Activated CD4-positive, alpha-beta memory T cell treated with anti-CD3 and anti-CD28 coated beads for 36 hours (primary cell): ENCODE data around the gene ZNF493. TPM values are rescaled to one million over a fixed set of nuclear protein-coding genes. Genes with fewer than 3 reads are reported as not detected.

Source experiments
- CTCF ChIA-PET: fragments of 350-600 bp; sonication (Branson Sonifier 250); formaldehyde crosslinking; loops from one replicate; lab custom pipeline; 2021; ENCODE audit warnings: antibody characterized with exemption, inconsistent platforms; lab: Charles Lee
- POLR2A ChIA-PET: fragments of 350-600 bp; sonication (Branson Sonifier 250); formaldehyde crosslinking; loops from one replicate; lab custom pipeline; 2021; ENCODE audit warnings: antibody characterized with exemption; lab: Charles Lee
- DNase-seq: peaks from one replicate; pipeline ENCODE4 v3.0.0-alpha.2; 2020
- H3K27ac Mint-ChIP-seq: one replicate; pipeline ENCODE4 v1.8.0; 2021; ENCODE audit warnings: mixed read lengths
- H3K27me3 Mint-ChIP-seq: one replicate; pipeline ENCODE4 v1.8.0; 2021; ENCODE audit warnings: mixed read lengths
- H3K36me3 Mint-ChIP-seq: one replicate; pipeline ENCODE4 v1.8.0; 2021; ENCODE audit warnings: mixed read lengths
- H3K4me1 Mint-ChIP-seq: one replicate; pipeline ENCODE4 v1.8.0; 2021; ENCODE audit warnings: low read depth, mixed read lengths
- H3K4me3 Mint-ChIP-seq: one replicate; pipeline ENCODE4 v1.8.0; 2021; ENCODE audit warnings: mild to moderate bottlenecking, mixed read lengths
- H3K9me3 Mint-ChIP-seq: one replicate; pipeline ENCODE4 v1.8.0; 2021; ENCODE audit warnings: mixed read lengths
- intact Hi-C: fragments of 100-400 bp; cut with micrococcal nuclease; formaldehyde crosslinking; loops from one replicate; pipeline ENCODE4 v1.15.1; 2023
- total RNA-seq, 2 experiments: library from RNA; stranded (reverse); gene quantifications; one replicate each; pipeline ENCODE4 v1.2.3, GENCODE V29; 2021

The ZNF493 gene
- total RNA-seq = 10 to 100 TPM in 1 of 2 experiments, 1 to 10 TPM in 1; 9.6 to 11.1 TPM

- POLR2A ChIA-PET = interaction anchor here (0.7 to 1.8 kb wide), 5 partner anchors 38 to 455 kb away, joined by 3 to 9 read pairs (median 4); partner anchors contain the start of genes ZNF43, ZNF708 and ZNF738
- peaks cover 24% of the 10 kb centered on the region for H3K4me1 Mint-ChIP-seq
- intact Hi-C loops = loop anchor here (1.0 to 5.0 kb wide), 5 partner anchors 38 to 376 kb away; partner anchors contain the start of genes ZNF429, ZNF430, ZNF708 and ZNF738
- H3K27me3 Mint-ChIP-seq = no peaks in the 10 kb centered on the region
- H3K36me3 Mint-ChIP-seq = peaks cover 24% of the 10 kb centered on the region
- CTCF ChIA-PET = interaction anchor here (0.5 to 2.6 kb wide), 4 partner anchors 38 to 315 kb away, joined by 3 to 9 read pairs (median 4); partner anchors contain the start of genes ZNF714 and ZNF738
- peak; percentile 95 for DNase-seq
- peak within 1 kb of the TSS; percentile 87 for H3K27ac Mint-ChIP-seq
- peak within 1 kb of the TSS; percentile 95 for H3K4me3 Mint-ChIP-seq
- peaks cover 9% of the 10 kb centered on the region for H3K9me3 Mint-ChIP-seq
Measured at GRCh38 chr19:21396893-21397572, at the start of gene ZNF493. Gene ZNF493, plus strand, starts transcription at chr19:21397133. Its CDS starts 105 bp downstream, at chr19:21397238.

- Mint-ChIP-seq H3K4me3 (no peak overlapping the region), H3K27ac (no peak overlapping the region), H3K27me3 (no peaks in the 10 kb centered on the region), H3K4me1 (peaks cover 3% of the 10 kb centered on the region), H3K36me3 (peaks cover 3% of the 10 kb centered on the region), H3K9me3 (peaks cover 12% of the 10 kb centered on the region)
- intact Hi-C loops = no loop called here
- DNase-seq = no peak
- ChIA-PET POLR2A (no interaction called here), CTCF (no interaction called here)
Measured at GRCh38 chr19:21352830-21353229, 44.1 kb upstream of the ZNF493 start.

- peak; percentile 92 for DNase-seq
- peaks cover 22% of the 10 kb centered on the region for H3K36me3 Mint-ChIP-seq
- POLR2A ChIA-PET = interaction anchor here (1.0 to 2.2 kb wide), 3 partner anchors 30 to 116 kb away, joined by 3 to 15 read pairs (median 8); partner anchors contain the start of genes ZNF493 and ZNF708
- no peaks in the 10 kb centered on the region for H3K27me3 Mint-ChIP-seq
- peaks cover 12% of the 10 kb centered on the region for H3K4me1 Mint-ChIP-seq
- peak within 1 kb of the TSS; percentile 99 for H3K4me3 Mint-ChIP-seq
- peak within 1 kb of the TSS; percentile 95 for H3K27ac Mint-ChIP-seq
- H3K9me3 Mint-ChIP-seq = no peaks in the 10 kb centered on the region
- CTCF ChIA-PET = interaction anchor here (0.8 to 1.3 kb wide), 2 partner anchors 30 to 38 kb away, joined by 3 to 5 read pairs; partner anchors contain the start of genes ZNF493 and ZNF708
- intact Hi-C loops = loop anchor here (2.0 kb wide), 3 partner anchors 30 to 408 kb away; partner anchors contain the start of genes ZNF100, ZNF493 and ZNF708
Measured at GRCh38 chr19:21358768-21359451, 38.0 kb upstream of the ZNF493 start, which contains the start of gene ZNF738. Gene ZNF738, plus strand, starts transcription at chr19:21359000. Its CDS starts 141 bp downstream, at chr19:21359141.

GRCh38 chr19:21362291-21362690 is 34.6 kb upstream of the ZNF493 start:
- no peaks in the 10 kb centered on the region for H3K27me3 Mint-ChIP-seq
- POLR2A ChIA-PET = interaction anchor here (0.8 kb wide), 1 partner anchor 33 kb away, joined by 3 read pairs; the partner anchor contains the start of gene ZNF708
- no peak overlapping the region for H3K4me3 Mint-ChIP-seq
- DNase-seq = no peak
- H3K36me3 Mint-ChIP-seq = peaks cover 51% of the 10 kb centered on the region
- CTCF ChIA-PET = no interaction called here
- H3K4me1 Mint-ChIP-seq = peaks cover 12% of the 10 kb centered on the region
- no peaks in the 10 kb centered on the region for H3K9me3 Mint-ChIP-seq
- H3K27ac Mint-ChIP-seq = no peak overlapping the region
- intact Hi-C loops = no loop called here

- no peak for DNase-seq
- intact Hi-C loops = no loop called here
- POLR2A ChIA-PET = no interaction called here
- H3K4me3 Mint-ChIP-seq = no peak overlapping the region
- no peak overlapping the region for H3K27ac Mint-ChIP-seq
- H3K9me3 Mint-ChIP-seq = peaks cover 88% of the 10 kb centered on the region
- no peaks in the 10 kb centered on the region for H3K4me1 Mint-ChIP-seq
- peaks cover 68% of the 10 kb centered on the region for H3K36me3 Mint-ChIP-seq
- no peaks in the 10 kb centered on the region for H3K27me3 Mint-ChIP-seq
- CTCF ChIA-PET = no interaction called here
Measured at GRCh38 chr19:21383980-21384582, 12.9 kb upstream of the ZNF493 start.

GRCh38 chr19:21396121-21396520 is 812 bp upstream of the ZNF493 start:
- H3K4me1 Mint-ChIP-seq = peaks cover 23% of the 10 kb centered on the region
- no peak for DNase-seq
- H3K4me3 Mint-ChIP-seq = no peak overlapping the region
- no peaks in the 10 kb centered on the region for H3K27me3 Mint-ChIP-seq
- ChIA-PET POLR2A (interaction anchor here (1.4 to 1.8 kb wide), 2 partner anchors 37 to 456 kb away, joined by 4 to 8 read pairs; partner anchors contain the start of gene ZNF738), CTCF (interaction anchor here (2.6 kb wide), 1 partner anchor 88 kb away, joined by 9 read pairs; no protein-coding TSS in a partner anchor)
- peaks cover 16% of the 10 kb centered on the region for H3K9me3 Mint-ChIP-seq
- peaks cover 26% of the 10 kb centered on the region for H3K36me3 Mint-ChIP-seq
- H3K27ac Mint-ChIP-seq = no peak overlapping the region
- intact Hi-C loops = loop anchor here (2.0 to 5.0 kb wide), 4 partner anchors 37 to 375 kb away; partner anchors contain the start of genes ZNF430, ZNF708 and ZNF738

- Mint-ChIP-seq H3K27me3 (no peaks in the 10 kb centered on the region), H3K36me3 (peaks cover 38% of the 10 kb centered on the region), H3K4me1 (peaks cover 33% of the 10 kb centered on the region), H3K27ac (no peak overlapping the region), H3K4me3 (no peak overlapping the region), H3K9me3 (peaks cover 10% of the 10 kb centered on the region)
- CTCF ChIA-PET = interaction anchor here (2.6 kb wide), 1 partner anchor 85 kb away, joined by 9 read pairs; no protein-coding TSS in a partner anchor
- POLR2A ChIA-PET = no interaction called here
- no peak for DNase-seq
- intact Hi-C loops = loop anchor here (5.0 kb wide), 1 partner anchor 73 kb away; no protein-coding TSS in a partner anchor
Measured at GRCh38 chr19:21398851-21399250, 1.9 kb downstream of the ZNF493 start.

- no peak for DNase-seq
- CTCF ChIA-PET = interaction anchor here (1.0 kb wide), 1 partner anchor 68 kb away, joined by 3 read pairs; no protein-coding TSS in a partner anchor
- H3K27ac Mint-ChIP-seq = no peak overlapping the region
- H3K4me3 Mint-ChIP-seq = no peak overlapping the region
- H3K36me3 Mint-ChIP-seq = peaks cover 59% of the 10 kb centered on the region
- no peaks in the 10 kb centered on the region for H3K27me3 Mint-ChIP-seq
- POLR2A ChIA-PET = no interaction called here
- intact Hi-C loops = no loop called here
- H3K4me1 Mint-ChIP-seq = peaks cover 31% of the 10 kb centered on the region
- peaks cover 19% of the 10 kb centered on the region for H3K9me3 Mint-ChIP-seq
Measured at GRCh38 chr19:21402303-21402985, 5.5 kb downstream of the ZNF493 start.

- H3K27ac Mint-ChIP-seq = no peak overlapping the region
- no peaks in the 10 kb centered on the region for H3K4me1 Mint-ChIP-seq
- peaks cover 79% of the 10 kb centered on the region for H3K36me3 Mint-ChIP-seq
- CTCF ChIA-PET = no interaction called here
- intact Hi-C loops = no loop called here
- H3K4me3 Mint-ChIP-seq = no peak overlapping the region
- no peaks in the 10 kb centered on the region for H3K27me3 Mint-ChIP-seq
- POLR2A ChIA-PET = no interaction called here
- no peak for DNase-seq
- H3K9me3 Mint-ChIP-seq = peaks cover 43% of the 10 kb centered on the region
Measured at GRCh38 chr19:21410166-21410565, 13.2 kb downstream of the ZNF493 start.

GRCh38 chr19:21422244-21422643 is 25.3 kb downstream of the ZNF493 start:
- no peaks in the 10 kb centered on the region for H3K27me3 Mint-ChIP-seq
- intact Hi-C loops = no loop called here
- no peaks in the 10 kb centered on the region for H3K4me1 Mint-ChIP-seq
- CTCF ChIA-PET = no interaction called here
- POLR2A ChIA-PET = no interaction called here
- H3K36me3 Mint-ChIP-seq = peaks cover 74% of the 10 kb centered on the region
- no peak overlapping the region for H3K27ac Mint-ChIP-seq
- DNase-seq = no peak
- peaks cover 83% of the 10 kb centered on the region for H3K9me3 Mint-ChIP-seq
- no peak overlapping the region for H3K4me3 Mint-ChIP-seq
